Activated naive CD8-positive, alpha-beta T cell treated with anti-CD3 and anti-CD28 coated beads for 36 hours (primary cell): ENCODE data around the gene MINDY4. TPM values are rescaled to one million over a fixed set of nuclear protein-coding genes. Genes with fewer than 3 reads are reported as not detected.

Experiments
- DNase-seq: peaks from one replicate; pipeline ENCODE4 v3.0.0; 2021
- H3K27ac Mint-ChIP-seq: one replicate; pipeline ENCODE4 v1.8.0; 2022; ENCODE audit warnings: mild to moderate bottlenecking, moderate library complexity, mixed read lengths
- H3K27me3 Mint-ChIP-seq: one replicate; pipeline ENCODE4 v1.8.0; 2022; ENCODE audit warnings: mild to moderate bottlenecking, mixed read lengths
- H3K36me3 Mint-ChIP-seq: one replicate; pipeline ENCODE4 v1.8.0; 2021; ENCODE audit warnings: mild to moderate bottlenecking, mixed read lengths
- H3K4me1 Mint-ChIP-seq: one replicate; pipeline ENCODE4 v1.8.0; 2021; ENCODE audit warnings: mixed read lengths
- H3K4me3 Mint-ChIP-seq: one replicate; pipeline ENCODE4 v1.8.0; 2022; ENCODE audit warnings: mild to moderate bottlenecking, moderate library complexity, mixed read lengths
- H3K9me3 Mint-ChIP-seq: one replicate; pipeline ENCODE4 v1.8.0; 2022; ENCODE audit warnings: mixed read lengths
- total RNA-seq, 2 experiments: library from RNA; stranded (reverse); gene quantifications; one replicate each; pipeline ENCODE4 v1.2.3, GENCODE V29; 2021

Gene MINDY4
- total RNA-seq, 2 experiments from 2014 or later: 1.6 to 2.0 TPM

- Mint-ChIP-seq H3K27ac (no peak overlapping the region), H3K9me3 (no peaks in the 10 kb centered on the region), H3K4me3 (no peak overlapping the region), H3K36me3 (no peaks in the 10 kb centered on the region), H3K4me1 (no peaks in the 10 kb centered on the region), H3K27me3 (no peaks in the 10 kb centered on the region)
- no peak for DNase-seq
These were observed 69.2 kb downstream of the MINDY4 start for GRCh38 chr7:30840141-30841024.

- Mint-ChIP-seq H3K27me3 (no peaks in the 10 kb centered on the region), H3K36me3 (no peaks in the 10 kb centered on the region), H3K9me3 (no peaks in the 10 kb centered on the region), H3K4me3 (no peak overlapping the region), H3K27ac (no peak overlapping the region), H3K4me1 (no peaks in the 10 kb centered on the region)
- DNase-seq: no peak
These were observed 70.0 kb downstream of the MINDY4 start for GRCh38 chr7:30841025-30841735.

GRCh38 chr7:30841801-30842541 is 70.8 kb downstream of the MINDY4 start:
- Mint-ChIP-seq H3K9me3 (no peaks in the 10 kb centered on the region), H3K27ac (no peak overlapping the region), H3K36me3 (no peaks in the 10 kb centered on the region), H3K4me3 (no peak overlapping the region), H3K27me3 (no peaks in the 10 kb centered on the region), H3K4me1 (no peaks in the 10 kb centered on the region)
- DNase-seq: no peak

DNA sequence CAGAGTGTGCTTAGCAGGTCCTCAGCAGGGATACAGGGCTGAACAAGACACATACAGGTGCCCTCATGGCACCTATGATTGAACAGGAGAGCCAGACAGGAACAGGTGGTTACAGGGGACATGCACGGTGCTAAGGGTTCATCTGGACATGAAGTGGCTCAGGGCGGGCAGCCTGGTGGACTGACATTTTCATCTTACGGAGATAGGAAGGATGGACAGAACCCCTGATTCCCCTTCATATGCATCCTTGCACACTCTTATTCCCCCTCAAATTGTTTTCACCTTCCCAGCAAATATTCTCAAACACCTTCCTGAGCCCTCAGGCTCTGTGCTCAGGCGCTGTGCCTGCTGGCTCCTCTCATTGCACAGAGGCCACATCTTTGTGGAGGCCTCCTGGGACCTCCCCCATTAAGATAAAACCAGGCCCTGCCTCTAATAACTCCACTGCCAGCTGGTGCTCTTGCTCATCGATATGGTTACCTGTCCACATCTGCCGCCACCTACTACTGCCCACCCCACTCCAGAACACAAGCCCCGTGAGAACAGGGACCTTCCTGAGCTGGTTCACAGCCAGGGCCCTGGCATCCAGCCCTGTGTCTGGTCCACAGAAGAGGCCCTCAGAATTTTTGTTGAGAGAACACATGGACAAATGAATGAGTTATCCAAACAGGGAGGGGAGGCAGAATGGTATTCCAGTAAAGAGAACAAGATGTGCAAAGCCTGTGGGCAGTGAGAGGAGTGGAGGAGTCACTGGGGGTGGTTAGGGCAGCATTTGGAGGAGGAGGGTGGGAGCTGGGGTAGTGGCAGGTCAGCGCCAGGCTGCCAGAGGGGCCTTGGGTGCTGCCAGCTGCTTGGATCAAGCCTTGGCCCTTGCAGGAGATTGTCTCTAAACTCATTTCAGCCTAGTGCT is 71.6 kb downstream of the MINDY4 start:
- no peak for DNase-seq
- no peaks in the 10 kb centered on the region for H3K27me3 Mint-ChIP-seq
- no peak overlapping the region for H3K4me3 Mint-ChIP-seq
- no peaks in the 10 kb centered on the region for H3K36me3 Mint-ChIP-seq
- H3K4me1 Mint-ChIP-seq: no peaks in the 10 kb centered on the region
- no peak overlapping the region for H3K27ac Mint-ChIP-seq
- no peaks in the 10 kb centered on the region for H3K9me3 Mint-ChIP-seq

- DNase-seq: no peak
- no peaks in the 10 kb centered on the region for H3K4me1 Mint-ChIP-seq
- H3K27ac Mint-ChIP-seq: no peak overlapping the region
- no peaks in the 10 kb centered on the region for H3K27me3 Mint-ChIP-seq
- H3K4me3 Mint-ChIP-seq: no peak overlapping the region
- H3K9me3 Mint-ChIP-seq: no peaks in the 10 kb centered on the region
- H3K36me3 Mint-ChIP-seq: no peaks in the 10 kb centered on the region
These were observed 72.7 kb downstream of the MINDY4 start for GRCh38 chr7:30843741-30844482.

DNA sequence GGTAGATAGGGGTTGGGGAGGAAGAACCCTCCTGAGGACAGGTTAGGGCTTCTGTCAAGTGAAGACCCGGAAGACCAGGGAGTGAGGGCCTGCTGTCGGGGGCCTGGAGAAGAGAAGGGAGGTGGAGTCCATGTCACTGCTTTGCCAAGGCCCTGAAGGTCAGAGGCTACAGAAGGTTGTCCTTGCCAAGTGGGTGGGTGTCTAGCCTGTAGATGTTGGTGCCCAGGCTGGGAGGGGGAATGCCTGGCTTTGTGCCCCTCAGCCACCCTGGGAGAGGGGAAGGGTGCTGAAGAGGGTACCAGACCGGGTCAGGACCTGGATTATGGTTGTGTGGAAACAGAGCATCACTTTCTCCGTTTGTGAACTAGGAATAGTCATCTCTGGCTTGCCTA is 73.3 kb downstream of the MINDY4 start:
- no peaks in the 10 kb centered on the region for H3K36me3 Mint-ChIP-seq
- no peaks in the 10 kb centered on the region for H3K9me3 Mint-ChIP-seq
- no peaks in the 10 kb centered on the region for H3K4me1 Mint-ChIP-seq
- H3K27me3 Mint-ChIP-seq: no peaks in the 10 kb centered on the region
- no peak for DNase-seq
- H3K27ac Mint-ChIP-seq: no peak overlapping the region
- no peak overlapping the region for H3K4me3 Mint-ChIP-seq

- no peak overlapping the region for H3K4me3 Mint-ChIP-seq
These were observed 73.7 kb downstream of the MINDY4 start for GRCh38 chr7:30844916-30845315.

GRCh38 chr7:30845426-30846135 is 74.4 kb downstream of the MINDY4 start:
- Mint-ChIP-seq H3K4me1 (no peaks in the 10 kb centered on the region), H3K4me3 (no peak overlapping the region), H3K9me3 (no peaks in the 10 kb centered on the region), H3K36me3 (no peaks in the 10 kb centered on the region), H3K27ac (no peak overlapping the region), H3K27me3 (no peaks in the 10 kb centered on the region)
- no peak for DNase-seq

More at GRCh38 chr7:30844916-30845315, 73.7 kb downstream of the MINDY4 start:
- H3K9me3 Mint-ChIP-seq: no peaks in the 10 kb centered on the region
- H3K27me3 Mint-ChIP-seq: no peaks in the 10 kb centered on the region
- H3K27ac Mint-ChIP-seq: no peak overlapping the region
- no peaks in the 10 kb centered on the region for H3K4me1 Mint-ChIP-seq
- DNase-seq: no peak
- no peaks in the 10 kb centered on the region for H3K36me3 Mint-ChIP-seq

DNA sequence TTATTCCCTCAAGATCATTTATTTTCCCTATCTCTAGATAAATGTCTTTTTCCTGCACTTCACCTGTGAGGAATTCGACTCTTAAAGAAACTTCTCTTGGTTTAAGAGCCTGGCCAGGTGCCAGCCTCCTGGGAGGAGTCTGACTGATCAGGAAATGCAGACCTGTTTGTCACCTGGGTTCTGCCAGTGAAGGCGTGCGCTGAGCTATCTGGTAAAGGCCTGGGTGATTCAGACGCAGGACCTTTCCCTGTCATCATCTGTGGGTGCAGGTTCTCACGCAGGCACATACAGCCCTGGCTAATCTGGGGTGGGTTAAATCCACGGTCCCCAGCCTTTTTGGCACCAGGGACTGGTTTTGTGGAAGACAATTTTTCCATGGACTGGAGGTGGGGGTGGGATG is 75.2 kb downstream of the MINDY4 start:
- H3K4me3 Mint-ChIP-seq: no peak overlapping the region
- H3K36me3 Mint-ChIP-seq: no peaks in the 10 kb centered on the region
- H3K27me3 Mint-ChIP-seq: no peaks in the 10 kb centered on the region
- no peak overlapping the region for H3K27ac Mint-ChIP-seq
- no peak for DNase-seq
- H3K4me1 Mint-ChIP-seq: no peaks in the 10 kb centered on the region
- H3K9me3 Mint-ChIP-seq: no peaks in the 10 kb centered on the region

DNA sequence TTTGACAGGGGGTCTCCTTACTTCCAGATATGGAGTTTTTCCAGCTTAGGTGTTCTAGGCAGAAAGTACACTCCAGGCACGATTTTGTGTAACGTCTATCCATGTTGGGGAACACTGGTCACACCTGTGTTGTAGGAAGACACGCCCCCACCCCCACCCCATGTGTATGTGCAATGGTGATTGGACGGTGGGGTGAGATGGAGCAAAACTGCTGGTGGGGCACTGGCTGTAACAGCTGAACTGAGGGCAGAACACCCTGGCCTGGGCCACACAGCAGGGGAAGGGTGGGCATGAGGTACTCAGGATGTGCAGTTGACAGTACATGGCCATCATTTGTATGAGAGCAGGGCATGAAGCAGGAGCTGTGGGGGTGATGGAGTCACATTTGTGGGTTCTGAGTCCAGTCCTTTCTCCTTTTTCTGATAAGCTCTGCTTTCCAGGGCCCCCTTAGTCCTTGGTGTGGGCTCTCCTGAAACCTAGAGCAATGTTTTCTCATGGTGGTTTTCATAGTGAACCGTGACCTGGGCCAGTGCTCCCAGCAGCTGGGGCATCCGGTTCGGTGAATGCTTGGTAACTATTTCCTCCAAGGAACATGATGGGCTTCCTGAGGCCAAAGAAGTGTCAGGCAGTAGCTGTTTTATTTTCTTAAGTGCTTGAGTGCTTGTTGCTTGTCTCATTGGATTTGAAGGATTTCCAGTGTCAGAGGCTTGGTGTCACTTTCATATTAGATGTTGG is 77.1 kb downstream of the MINDY4 start:
- Mint-ChIP-seq H3K36me3 (no peaks in the 10 kb centered on the region), H3K9me3 (no peaks in the 10 kb centered on the region), H3K4me1 (no peaks in the 10 kb centered on the region), H3K27me3 (no peaks in the 10 kb centered on the region), H3K27ac (no peak overlapping the region), H3K4me3 (no peak overlapping the region)
- DNase-seq: no peak

GRCh38 chr7:30849565-30849964 is 78.3 kb downstream of the MINDY4 start:
- no peak overlapping the region for H3K4me3 Mint-ChIP-seq
- H3K27ac Mint-ChIP-seq: no peak overlapping the region
- no peaks in the 10 kb centered on the region for H3K27me3 Mint-ChIP-seq
- DNase-seq: no peak
- no peaks in the 10 kb centered on the region for H3K4me1 Mint-ChIP-seq
- no peaks in the 10 kb centered on the region for H3K9me3 Mint-ChIP-seq
- H3K36me3 Mint-ChIP-seq: no peaks in the 10 kb centered on the region

GRCh38 chr7:30850426-30850825 is 79.2 kb downstream of the MINDY4 start:
- no peaks in the 10 kb centered on the region for H3K9me3 Mint-ChIP-seq
- no peak overlapping the region for H3K27ac Mint-ChIP-seq
- H3K36me3 Mint-ChIP-seq: no peaks in the 10 kb centered on the region
- DNase-seq: no peak
- no peaks in the 10 kb centered on the region for H3K27me3 Mint-ChIP-seq
- no peak overlapping the region for H3K4me3 Mint-ChIP-seq
- H3K4me1 Mint-ChIP-seq: no peaks in the 10 kb centered on the region
